Neural crest cell (in vitro differentiated cells): Measurements from ENCODE around the gene MRPL44. TPM values are rescaled to one million over a fixed set of nuclear protein-coding genes. Genes with fewer than 3 reads are reported as not detected.

Source experiments
- DNase-seq: peaks from one replicate; pipeline ENCODE4 v3.0.0; 2021; ENCODE audit warnings: low read depth, mixed read lengths, low spot score
- H3K27ac Mint-ChIP-seq: one replicate; pipeline ENCODE4 v1.8.0; 2021; ENCODE audit warnings: mild to moderate bottlenecking, mixed read lengths; ENCODE audit not compliant: unreplicated experiment
- H3K27me3 Mint-ChIP-seq: 2 replicates; pipeline ENCODE4 v1.8.0; 2021; ENCODE audit warnings: low read depth, mild to moderate bottlenecking, mixed read lengths
- H3K36me3 Mint-ChIP-seq: 2 replicates; pipeline ENCODE4 v1.8.0; 2021; ENCODE audit warnings: low read depth, mild to moderate bottlenecking, mixed read lengths
- H3K4me1 Mint-ChIP-seq: 2 replicates; pipeline ENCODE4 v1.8.0; 2021; ENCODE audit warnings: mixed read lengths
- H3K4me3 Mint-ChIP-seq: one replicate; pipeline ENCODE4 v1.8.0; 2021; ENCODE audit warnings: mild to moderate bottlenecking, mixed read lengths
- H3K9me3 Mint-ChIP-seq: 2 replicates; pipeline ENCODE4 v1.8.0; 2021; ENCODE audit warnings: mixed read lengths
- CTCF ChIP-seq: fragments of 200-600 bp; sonication (generic); conservative IDR thresholded peaks from 2 replicates; pipeline ENCODE4 v1.5.0; 2021; ENCODE audit warnings: antibody characterized with exemption, mild to moderate bottlenecking
- long read RNA-seq: library from polyadenylated mRNA; unstranded; transcript quantifications from one replicate; pipeline ENCODE4 v2.0.0, GENCODE V29; 2020
- total RNA-seq: library from RNA; stranded (reverse); gene quantifications from 2 replicates; pipeline ENCODE4 v1.2.1, GENCODE V29; 2021

MRPL44 gene
- total RNA-seq, result 33.4 and 36.6 TPM in 2 replicates
- long read RNA-seq, transcript MRPL44-201 (4 exons, 1,748 nt), result major isoform, 207 of 214 reads
- long read RNA-seq, partial matches to known transcripts, result 1 of 214 reads
- long read RNA-seq, other reads (novel, unspliced or antisense), result 6 of 214 reads

- peaks cover 2% of the 10 kb centered on the region for H3K36me3 Mint-ChIP-seq
- H3K27ac Mint-ChIP-seq, result peak within 1 kb of the TSS; percentile 99
- peaks cover 64% of the 10 kb centered on the region for H3K4me1 Mint-ChIP-seq
- H3K9me3 Mint-ChIP-seq, result no peaks in the 10 kb centered on the region
- TF ChIP-seq CTCF, result no peak
- DNase-seq, result peak; percentile 98
- H3K4me3 Mint-ChIP-seq, result peak within 1 kb of the TSS; percentile 98
- no peaks in the 10 kb centered on the region for H3K27me3 Mint-ChIP-seq
These were observed at the start of gene MRPL44 for GRCh38 chr2:223957092-223957851. Gene MRPL44, plus strand, starts transcription at chr2:223957463. Its CDS starts 10 bp downstream, at chr2:223957473.

- Mint-ChIP-seq H3K4me1 (peaks cover 16% of the 10 kb centered on the region), H3K27ac (peak overlapping the region; percentile 60), H3K27me3 (no peaks in the 10 kb centered on the region), H3K9me3 (no peaks in the 10 kb centered on the region), H3K36me3 (peaks cover 13% of the 10 kb centered on the region), H3K4me3 (no peak overlapping the region)
- TF ChIP-seq CTCF, result no peak
- no peak for DNase-seq
These were observed 48.8 kb upstream of the MRPL44 start for GRCh38 chr2:223908304-223908998.

GRCh38 chr2:223909001-223909741 lies 48.1 kb upstream of the MRPL44 start:
- Mint-ChIP-seq H3K4me1 (peaks cover 16% of the 10 kb centered on the region), H3K4me3 (no peak overlapping the region), H3K36me3 (peaks cover 13% of the 10 kb centered on the region), H3K9me3 (no peaks in the 10 kb centered on the region), H3K27ac (no peak overlapping the region), H3K27me3 (no peaks in the 10 kb centered on the region)
- DNase-seq, result no peak
- TF ChIP-seq CTCF, result no peak

GRCh38 chr2:223914324-223914723 lies 42.9 kb upstream of the MRPL44 start:
- H3K27ac Mint-ChIP-seq, result no peak overlapping the region
- DNase-seq, result no peak
- no peak overlapping the region for H3K4me3 Mint-ChIP-seq
- no peaks in the 10 kb centered on the region for H3K9me3 Mint-ChIP-seq
- no peak for TF ChIP-seq CTCF
- no peaks in the 10 kb centered on the region for H3K27me3 Mint-ChIP-seq
- peaks cover 16% of the 10 kb centered on the region for H3K36me3 Mint-ChIP-seq
- peaks cover 8% of the 10 kb centered on the region for H3K4me1 Mint-ChIP-seq

GRCh38 chr2:223915071-223915470 lies 42.2 kb upstream of the MRPL44 start:
- TF ChIP-seq CTCF, result no peak
- no peaks in the 10 kb centered on the region for H3K27me3 Mint-ChIP-seq
- no peak for DNase-seq
- no peaks in the 10 kb centered on the region for H3K9me3 Mint-ChIP-seq
- no peak overlapping the region for H3K4me3 Mint-ChIP-seq
- no peak overlapping the region for H3K27ac Mint-ChIP-seq
- H3K4me1 Mint-ChIP-seq, result peaks cover under 1% of the 10 kb centered on the region
- peaks cover 13% of the 10 kb centered on the region for H3K36me3 Mint-ChIP-seq
